Measurements from ENCODE around the gene PADI4.

DNA sequence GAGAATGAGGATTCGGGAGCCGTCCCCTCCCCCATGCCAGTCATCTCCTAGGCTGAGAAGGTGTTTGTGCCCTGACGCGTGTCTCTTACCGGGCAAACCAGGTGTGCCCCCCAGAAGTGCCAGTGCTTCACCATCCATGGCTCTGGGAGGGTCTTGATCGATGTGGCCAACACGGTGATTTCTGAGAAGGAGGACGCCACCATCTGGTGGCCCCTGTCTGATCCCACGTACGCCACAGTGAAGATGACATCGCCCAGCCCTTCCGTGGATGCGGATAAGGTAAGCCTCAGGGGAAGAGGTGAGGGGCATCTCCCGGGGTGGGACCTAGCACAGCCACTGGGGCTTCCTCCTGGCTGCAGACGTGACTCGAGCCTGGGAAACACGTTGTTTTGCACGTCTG is 65.0 kb downstream of the PADI4 start:
- TF ChIP-seq, protein P1, sequence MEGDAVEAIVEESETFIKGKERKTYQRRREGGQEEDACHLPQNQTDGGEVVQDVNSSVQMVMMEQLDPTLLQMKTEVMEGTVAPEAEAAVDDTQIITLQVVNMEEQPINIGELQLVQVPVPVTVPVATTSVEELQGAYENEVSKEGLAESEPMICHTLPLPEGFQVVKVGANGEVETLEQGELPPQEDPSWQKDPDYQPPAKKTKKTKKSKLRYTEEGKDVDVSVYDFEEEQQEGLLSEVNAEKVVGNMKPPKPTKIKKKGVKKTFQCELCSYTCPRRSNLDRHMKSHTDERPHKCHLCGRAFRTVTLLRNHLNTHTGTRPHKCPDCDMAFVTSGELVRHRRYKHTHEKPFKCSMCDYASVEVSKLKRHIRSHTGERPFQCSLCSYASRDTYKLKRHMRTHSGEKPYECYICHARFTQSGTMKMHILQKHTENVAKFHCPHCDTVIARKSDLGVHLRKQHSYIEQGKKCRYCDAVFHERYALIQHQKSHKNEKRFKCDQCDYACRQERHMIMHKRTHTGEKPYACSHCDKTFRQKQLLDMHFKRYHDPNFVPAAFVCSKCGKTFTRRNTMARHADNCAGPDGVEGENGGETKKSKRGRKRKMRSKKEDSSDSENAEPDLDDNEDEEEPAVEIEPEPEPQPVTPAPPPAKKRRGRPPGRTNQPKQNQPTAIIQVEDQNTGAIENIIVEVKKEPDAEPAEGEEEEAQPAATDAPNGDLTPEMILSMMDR (conservative IDR thresholded peaks at IDR 0.05 in 1 of 2, IDR thresholded peaks at IDR 0.05 in 1 of 2; ENCODE audit: low read depth in 1 of 2, low read length in 2 of 2): no peak
- no peak for TF ChIP-seq EZH2 (IDR thresholded peaks at IDR 0.05; ENCODE audit: low read length, missing control alignments)

Measured in fibroblast of lung (primary cell).